HG03097 (cell line): ENCODE measurements around the gene DTNBP1.

ENCODE experiments used
- ATAC-seq: cut with Tn5 transposase; IDR thresholded peaks from one replicate; pipeline ENCODE4 v1.9.1; 2021; ENCODE audit not compliant: unreplicated experiment, low FRiP score

The DTNBP1 gene

DNA sequence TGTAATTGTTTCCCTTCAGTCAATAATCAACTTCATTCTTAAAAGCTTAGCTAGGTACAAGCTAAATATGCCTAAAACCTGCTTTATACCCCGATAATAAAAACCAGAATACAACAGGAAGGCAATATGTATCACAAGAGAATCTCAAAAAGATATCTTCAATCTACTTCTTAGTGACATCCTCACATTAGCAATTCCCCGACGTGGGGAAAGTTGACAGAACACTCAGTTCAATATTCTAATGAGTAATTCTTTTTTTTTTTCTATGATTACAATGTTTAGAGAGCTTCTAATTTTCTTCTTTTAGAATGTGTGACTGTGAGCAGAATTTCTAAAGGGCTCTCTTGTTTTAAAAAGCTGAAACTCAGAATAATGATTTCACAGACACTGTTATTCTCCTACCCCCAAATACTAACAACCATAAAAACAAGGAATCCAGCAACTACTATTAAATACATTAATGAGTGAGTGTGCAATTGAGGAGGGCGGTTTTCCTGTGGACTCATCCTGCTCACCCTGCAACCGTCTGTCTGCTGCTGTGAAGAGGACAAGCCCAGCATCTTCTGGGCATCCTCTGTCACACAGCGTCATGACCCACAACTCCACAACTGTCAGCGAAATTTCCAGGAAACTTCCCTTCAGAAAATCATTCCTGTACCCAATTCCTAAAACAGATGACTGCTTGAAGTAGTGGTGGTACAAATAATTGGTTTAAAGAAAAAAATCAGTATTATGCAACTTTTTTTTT lies 68.1 kb downstream of the DTNBP1 start:
- no peak for ATAC-seq

DNA sequence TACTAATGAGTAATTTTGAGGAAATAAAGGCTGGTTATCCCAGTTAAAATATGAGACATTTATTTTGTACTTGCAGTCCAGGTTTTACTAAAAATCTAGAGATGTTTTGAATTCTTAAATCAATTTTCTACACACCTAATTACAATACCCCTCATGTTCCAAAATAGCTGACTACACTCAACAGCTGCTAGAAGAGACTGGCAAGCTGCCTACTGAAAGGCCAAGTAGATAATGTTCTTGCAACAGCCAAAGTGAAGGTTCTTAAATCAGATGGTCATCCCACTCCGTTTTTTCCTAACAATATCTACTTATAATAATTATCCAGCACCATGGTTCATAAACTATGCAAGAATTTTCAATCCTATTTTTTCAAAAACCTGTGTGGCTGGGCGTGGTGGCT lies 69.0 kb downstream of the DTNBP1 start:
- no peak for ATAC-seq

- no peak for ATAC-seq
These were observed 70.2 kb downstream of the DTNBP1 start for GRCh38 chr6:15592610-15593009.

DNA sequence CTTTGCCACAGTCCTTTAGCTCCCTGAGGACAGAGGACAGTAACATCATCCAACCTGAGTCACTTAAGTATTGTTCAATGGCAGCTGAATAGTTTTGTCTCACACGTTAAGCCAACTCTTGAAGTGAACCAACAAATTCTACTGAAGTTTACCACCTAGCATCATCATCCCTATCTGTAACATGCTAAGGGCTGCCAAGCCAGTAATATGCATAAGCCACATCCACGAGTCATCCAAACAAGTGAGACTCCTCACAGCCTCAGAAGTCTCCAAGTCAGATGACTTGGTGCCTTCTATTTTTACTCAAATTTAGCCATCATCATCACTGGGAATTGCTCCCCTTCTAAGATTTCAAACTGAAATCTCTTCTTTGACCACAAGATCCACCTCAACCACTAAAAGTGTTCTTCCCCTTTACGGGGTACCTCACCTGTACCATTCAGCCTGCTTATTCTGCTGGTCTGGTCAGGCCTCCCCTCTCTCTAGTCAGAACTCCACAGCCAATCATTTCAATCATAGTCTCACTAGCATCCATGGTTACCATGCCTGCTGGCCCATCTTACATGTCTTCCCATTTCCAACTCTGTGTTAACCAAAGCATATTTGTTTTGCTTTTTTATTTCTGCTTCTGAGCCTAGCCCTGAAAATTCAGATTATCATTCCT lies 73.7 kb downstream of the DTNBP1 start:
- no peak for ATAC-seq

GRCh38 chr6:15586503-15586902 lies 76.3 kb downstream of the DTNBP1 start:
- ATAC-seq: no peak

GRCh38 chr6:15585760-15586214 lies 77.0 kb downstream of the DTNBP1 start:
- no peak for ATAC-seq

DNA sequence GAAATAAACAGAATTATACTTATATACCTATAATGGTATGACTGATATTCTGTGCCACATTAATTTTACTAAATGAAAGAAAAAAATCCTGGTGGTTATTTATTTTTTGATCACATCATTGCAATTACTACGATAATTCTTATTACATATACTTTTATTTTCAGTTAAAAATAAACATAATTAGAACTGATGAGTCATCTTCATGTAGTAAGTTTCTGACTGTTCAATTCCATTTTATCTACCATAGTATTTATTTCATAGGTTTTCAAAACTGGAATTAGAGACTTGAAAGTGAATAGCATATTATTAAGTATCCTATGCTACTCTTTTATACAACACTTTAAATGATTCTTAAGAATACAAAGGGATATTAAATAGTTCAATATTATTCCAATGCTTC lies 80.3 kb downstream of the DTNBP1 start:
- ATAC-seq: no peak

DNA sequence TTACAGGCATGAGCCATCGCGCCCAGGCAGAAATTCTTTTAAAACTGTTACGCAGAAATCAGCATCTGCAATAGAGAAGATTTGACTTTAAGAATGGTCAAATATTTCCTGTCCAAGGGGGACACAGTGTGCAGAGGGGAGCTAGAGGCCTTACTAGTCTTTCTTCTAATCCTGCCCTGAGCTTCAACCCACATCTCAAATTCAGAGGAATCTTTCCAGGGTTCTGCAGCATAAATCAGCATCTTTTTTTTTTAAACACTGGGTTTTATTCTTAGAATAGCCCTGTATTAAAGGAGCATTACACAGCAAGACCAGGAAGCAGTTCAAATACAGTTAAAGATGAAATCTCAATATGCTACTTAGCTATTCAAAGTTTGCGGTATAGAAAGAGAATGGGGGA lies 81.1 kb downstream of the DTNBP1 start:
- ATAC-seq: no peak

DNA sequence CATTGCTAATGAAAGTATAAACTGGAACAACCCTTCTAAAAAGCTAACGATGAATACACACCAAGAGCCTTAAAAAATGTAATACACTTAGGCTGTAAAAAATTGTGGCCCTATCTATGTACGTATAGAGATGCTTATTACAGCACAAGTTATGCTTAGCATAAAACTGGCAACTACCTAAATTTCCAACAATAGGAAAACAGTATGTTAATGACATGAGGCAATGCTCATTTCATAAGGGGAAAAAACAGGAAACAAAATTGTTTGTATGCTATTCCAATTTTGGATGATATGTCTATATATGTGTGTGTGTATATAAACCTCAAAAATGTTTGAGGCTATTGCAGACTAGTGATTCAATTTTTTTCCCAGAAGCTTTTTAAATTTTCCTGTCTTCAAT lies 82.5 kb downstream of the DTNBP1 start:
- no peak for ATAC-seq

DNA sequence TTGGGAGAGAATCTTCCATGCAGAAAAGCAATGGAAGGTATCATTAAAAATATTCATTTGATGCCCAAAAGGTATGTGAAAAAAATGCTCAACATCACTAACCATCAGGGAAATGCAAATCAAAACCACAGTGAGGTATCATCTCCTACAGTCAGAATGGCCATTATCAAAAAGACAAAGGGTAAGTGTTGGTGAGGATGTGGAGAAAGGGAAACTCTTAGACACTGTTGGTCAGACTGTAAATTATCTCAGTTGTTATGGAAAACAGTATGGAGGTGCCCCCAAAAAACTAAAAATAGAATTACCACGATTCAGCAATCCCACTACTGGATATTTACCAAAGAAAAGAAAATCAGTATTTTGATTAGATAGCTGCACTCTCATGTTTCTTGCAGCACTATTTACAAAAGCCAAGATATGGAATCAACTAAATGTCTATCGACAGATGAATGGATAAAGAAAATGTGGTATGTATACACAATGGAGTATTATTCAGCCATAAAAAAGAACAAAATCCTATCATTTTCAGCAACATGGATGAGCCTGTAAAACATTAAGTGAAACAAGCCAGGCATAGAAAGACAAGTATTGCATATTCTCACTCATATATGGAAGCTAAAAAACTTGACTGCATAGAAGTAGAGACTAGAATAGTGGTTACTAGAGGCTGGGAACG lies 84.0 kb downstream of the DTNBP1 start:
- ATAC-seq: no peak

DNA sequence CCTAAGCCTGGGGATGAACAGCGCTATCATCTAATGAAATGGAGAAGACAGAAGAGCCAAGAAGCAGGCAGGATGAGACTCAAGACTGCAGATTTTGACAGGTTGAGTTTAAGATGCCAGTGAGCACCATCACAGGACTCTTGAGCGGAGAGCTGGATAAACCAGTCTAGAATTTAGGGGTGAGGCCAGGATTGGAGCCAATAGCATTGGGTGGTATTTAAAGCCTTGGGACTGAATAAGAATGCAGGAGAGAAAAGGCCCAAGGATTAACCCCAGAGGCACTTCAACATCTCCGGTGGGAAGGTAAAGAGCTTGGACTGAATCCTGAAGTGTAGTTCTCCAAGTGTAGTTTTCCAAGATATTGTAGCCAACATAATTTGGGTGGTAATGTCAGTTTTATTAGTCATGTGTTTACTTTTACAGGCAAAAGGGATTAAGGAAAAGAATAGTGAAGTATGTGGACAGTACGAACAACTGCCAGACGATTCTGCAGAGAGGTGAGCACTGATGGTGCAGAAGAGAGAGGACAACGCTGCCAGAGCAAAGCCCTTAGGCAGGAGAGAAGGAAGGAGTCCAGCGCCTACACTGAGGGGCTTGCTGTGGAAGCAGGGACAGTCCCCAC lies 85.2 kb downstream of the DTNBP1 start:
- ATAC-seq: no peak

DNA sequence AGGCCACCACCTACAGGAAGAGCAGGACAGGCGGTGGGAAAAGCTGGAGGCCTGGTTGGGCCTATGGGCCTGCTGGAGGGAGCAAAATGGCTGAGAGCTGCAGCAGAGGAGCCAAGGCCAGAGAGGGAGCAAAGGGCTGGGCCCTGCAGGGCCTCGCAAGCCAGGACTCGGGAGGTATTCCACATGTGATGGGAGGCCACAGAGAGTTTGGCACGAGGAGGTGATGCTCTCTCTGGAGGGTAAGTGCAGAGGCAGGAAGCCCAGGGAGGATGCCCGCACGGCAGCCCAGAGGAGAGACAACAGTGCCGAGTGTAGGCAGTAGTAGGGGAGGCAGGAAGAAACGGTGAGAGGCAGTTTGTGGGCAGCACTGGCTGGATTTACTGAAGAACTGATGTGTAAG lies 85.7 kb downstream of the DTNBP1 start:
- no peak for ATAC-seq

DNA sequence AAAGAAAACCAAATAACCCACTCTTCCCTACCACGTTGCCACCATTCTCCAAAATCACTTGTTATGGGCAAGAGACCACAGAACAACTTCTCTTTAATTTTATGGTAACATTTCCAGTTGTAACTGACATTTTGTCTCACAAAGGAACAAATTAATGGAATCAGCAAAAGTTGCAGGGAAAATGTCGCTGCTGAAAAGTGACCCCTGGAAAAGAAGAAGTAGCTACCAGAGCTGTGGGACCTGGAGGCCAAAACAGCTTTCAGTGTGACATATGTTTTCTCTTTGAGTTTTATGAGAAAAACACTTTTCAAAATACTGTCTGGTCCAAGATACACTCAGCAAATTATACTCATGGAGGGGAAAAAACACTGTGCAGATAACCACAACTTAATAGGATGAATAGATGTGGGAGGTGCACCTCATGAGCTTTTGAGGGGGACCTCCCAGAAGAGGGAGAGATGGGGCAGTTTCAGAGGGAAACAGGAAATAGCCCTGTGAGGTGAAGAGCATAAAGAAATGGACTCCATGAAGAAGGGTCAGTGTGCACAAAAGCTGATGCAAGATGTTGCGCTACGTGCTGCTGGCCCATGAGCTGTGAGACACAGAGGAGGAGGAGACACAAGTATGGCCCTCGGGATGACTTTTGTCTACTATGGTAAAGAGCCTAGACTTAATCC lies 87.3 kb downstream of the DTNBP1 start:
- no peak for ATAC-seq

- ATAC-seq: no peak
These were observed 88.3 kb downstream of the DTNBP1 start for GRCh38 chr6:15574486-15574885.

DNA sequence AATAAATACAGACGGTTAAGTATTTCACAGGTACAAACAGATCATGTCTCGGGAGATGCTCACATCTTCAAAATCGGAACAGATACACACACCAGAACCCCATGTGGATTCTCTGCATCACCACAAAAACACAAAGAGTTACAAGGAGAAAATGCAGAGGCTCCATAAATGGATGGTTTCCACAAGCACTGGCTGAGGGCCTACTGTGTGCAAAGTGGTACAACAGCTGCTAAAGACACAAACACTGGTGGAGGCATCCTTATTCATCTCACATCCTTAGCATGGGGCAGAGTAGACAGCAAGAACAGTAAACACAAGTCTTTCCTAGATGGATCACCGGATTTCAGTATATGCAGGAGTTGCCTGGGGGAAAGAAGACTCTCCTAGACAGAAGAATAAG lies 88.8 kb downstream of the DTNBP1 start:
- no peak for ATAC-seq

DNA sequence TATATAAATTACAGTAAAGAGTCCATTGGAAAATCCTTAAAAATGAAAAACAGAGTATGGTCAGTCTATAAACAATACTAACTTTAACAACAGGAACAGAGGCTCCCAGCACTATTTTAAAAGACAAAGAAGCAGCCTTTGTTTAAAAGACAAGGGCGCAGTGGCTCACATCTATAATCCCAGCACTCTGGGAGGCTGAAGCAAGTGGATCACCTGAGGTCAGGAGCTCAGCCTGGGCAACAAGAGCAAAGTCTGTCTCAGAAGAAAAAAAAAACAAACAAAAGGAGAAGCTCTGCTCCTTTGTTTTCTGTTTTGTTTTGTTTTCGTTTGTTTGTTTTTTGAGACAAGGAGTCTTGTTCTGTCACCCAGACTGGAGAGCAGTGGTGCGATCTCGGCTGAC lies 89.4 kb downstream of the DTNBP1 start:
- ATAC-seq: no peak

- ATAC-seq: no peak
These were observed 90.4 kb downstream of the DTNBP1 start for GRCh38 chr6:15572296-15573016.

DNA sequence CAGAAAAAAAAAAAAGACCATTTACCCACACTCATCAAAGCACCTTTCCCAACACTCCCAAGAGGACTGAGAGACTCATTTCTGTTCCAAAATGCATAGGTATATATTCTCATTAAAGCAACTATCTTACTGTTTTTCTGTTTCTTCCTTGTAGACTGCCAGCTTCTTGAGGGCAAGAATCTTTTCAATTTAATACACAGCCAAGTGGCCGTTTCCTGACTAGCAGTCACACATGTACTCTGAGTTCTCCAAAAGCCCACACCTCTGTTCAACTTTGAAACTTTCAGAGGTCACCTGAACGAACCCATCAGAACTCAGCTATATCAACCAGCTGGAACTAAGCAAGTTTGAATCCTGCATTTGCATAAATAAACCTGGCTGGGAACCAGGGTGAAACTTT lies 92.7 kb downstream of the DTNBP1 start:
- ATAC-seq: no peak

GRCh38 chr6:15569035-15569995 lies 93.5 kb downstream of the DTNBP1 start:
- ATAC-seq: no peak
